ENCODE measurements around the gene ARL14. TPM values are rescaled to one million over a fixed set of nuclear protein-coding genes. Genes with fewer than 3 reads are reported as not detected.

ARL14 gene
- total and polyA plus RNA-seq, 4 donors: not detected

DNA sequence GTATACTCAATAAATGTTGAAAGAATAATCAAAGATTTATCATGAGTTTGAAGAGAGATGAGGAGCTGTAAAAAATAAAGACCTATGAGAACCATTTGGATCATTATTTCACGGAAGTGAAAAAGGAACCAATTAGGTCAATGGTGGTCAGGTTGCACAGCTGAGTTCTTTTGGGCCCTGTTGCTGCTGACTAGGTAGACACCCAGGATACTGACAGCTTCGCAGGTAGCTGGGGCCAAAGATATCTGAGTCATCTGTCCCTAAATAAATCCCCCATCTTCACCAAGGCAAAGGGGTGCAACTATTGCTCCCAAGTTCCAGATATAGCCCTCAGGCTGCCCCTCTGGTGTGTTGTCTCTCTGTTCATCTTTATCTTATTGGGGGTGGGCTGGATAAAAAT is 5.0 kb upstream of the ARL14 start:
- Histone ChIP-seq H3K36me3 (ENCODE audit: control insufficient read depth, insufficient read depth, low read length) (no peaks in the 10 kb centered on the region), H3K27ac (ENCODE audit: low read depth, low read length) (no peak overlapping the region), H3K4me3 (ENCODE audit: low read depth, low read length) (no peak overlapping the region), H3K4me1 (ENCODE audit: control insufficient read depth, insufficient read depth, low read length) (no peaks in the 10 kb centered on the region), H3K27me3 (ENCODE audit: control insufficient read depth, insufficient read depth, low read length) (no peaks in the 10 kb centered on the region), H3K9me3 (ENCODE audit: control insufficient read depth, insufficient read depth, low read length) (no peaks in the 10 kb centered on the region)
- no peak for DNase-seq (ENCODE audit: low read depth in 4 of 6, low spot score in 6 of 6)
- 74% methylated on average over 2 of the region's 2 CpGs for WGBS (ENCODE audit: insufficient coverage)

DNA sequence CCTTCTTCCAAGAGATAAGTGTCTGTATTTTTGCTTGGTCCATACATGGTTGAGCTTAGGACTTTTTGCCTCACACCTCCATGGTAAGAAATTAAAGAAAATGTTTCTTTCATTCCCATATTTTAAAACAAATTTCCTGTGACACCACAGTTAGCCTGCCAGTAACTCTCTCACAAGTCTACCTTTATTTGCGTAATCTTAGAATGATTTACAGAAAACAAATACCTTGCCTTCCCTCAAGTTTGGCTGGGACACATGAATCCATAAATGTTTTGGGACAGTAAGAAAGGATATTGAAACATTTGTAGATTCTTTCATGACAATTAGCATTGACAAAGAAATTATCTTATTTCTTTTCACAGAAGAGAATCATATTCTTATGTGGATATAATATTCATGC is 3.8 kb upstream of the ARL14 start:
- Histone ChIP-seq H3K27ac (ENCODE audit: low read depth, low read length) (no peak overlapping the region), H3K27me3 (ENCODE audit: control insufficient read depth, insufficient read depth, low read length) (no peaks in the 10 kb centered on the region), H3K36me3 (ENCODE audit: control insufficient read depth, insufficient read depth, low read length) (no peaks in the 10 kb centered on the region), H3K4me1 (ENCODE audit: control insufficient read depth, insufficient read depth, low read length) (no peaks in the 10 kb centered on the region), H3K9me3 (ENCODE audit: control insufficient read depth, insufficient read depth, low read length) (no peaks in the 10 kb centered on the region), H3K4me3 (ENCODE audit: low read depth, low read length) (no peak overlapping the region)
- DNase-seq (ENCODE audit: low read depth in 4 of 6, low spot score in 6 of 6): no peak
- no CpG with 5 or more reads among the region's 1 CpG for WGBS (ENCODE audit: insufficient coverage)

GRCh38 chr3:160675566-160676124 is 1.3 kb upstream of the ARL14 start:
- Histone ChIP-seq H3K36me3 (ENCODE audit: control insufficient read depth, insufficient read depth, low read length) (no peaks in the 10 kb centered on the region), H3K4me3 (ENCODE audit: low read depth, low read length) (no peak overlapping the region), H3K4me1 (ENCODE audit: control insufficient read depth, insufficient read depth, low read length) (no peaks in the 10 kb centered on the region), H3K27me3 (ENCODE audit: control insufficient read depth, insufficient read depth, low read length) (no peaks in the 10 kb centered on the region), H3K27ac (ENCODE audit: low read depth, low read length) (no peak overlapping the region), H3K9me3 (ENCODE audit: control insufficient read depth, insufficient read depth, low read length) (no peaks in the 10 kb centered on the region)
- DNase-seq (ENCODE audit: low read depth in 4 of 6, low spot score in 6 of 6): no peak

GRCh38 chr3:160677459-160677881 is 510 bp downstream of the ARL14 start:
- Histone ChIP-seq H3K27ac (ENCODE audit: low read depth, low read length) (no peak overlapping the region), H3K9me3 (ENCODE audit: control insufficient read depth, insufficient read depth, low read length) (no peaks in the 10 kb centered on the region), H3K36me3 (ENCODE audit: control insufficient read depth, insufficient read depth, low read length) (no peaks in the 10 kb centered on the region), H3K4me1 (ENCODE audit: control insufficient read depth, insufficient read depth, low read length) (no peaks in the 10 kb centered on the region), H3K27me3 (ENCODE audit: control insufficient read depth, insufficient read depth, low read length) (no peaks in the 10 kb centered on the region), H3K4me3 (ENCODE audit: low read depth, low read length) (no peak overlapping the region)
- 64% methylated on average over 3 of the region's 4 CpGs for WGBS (ENCODE audit: insufficient coverage)
- no peak for DNase-seq (ENCODE audit: low read depth in 4 of 6, low spot score in 6 of 6)

DNA sequence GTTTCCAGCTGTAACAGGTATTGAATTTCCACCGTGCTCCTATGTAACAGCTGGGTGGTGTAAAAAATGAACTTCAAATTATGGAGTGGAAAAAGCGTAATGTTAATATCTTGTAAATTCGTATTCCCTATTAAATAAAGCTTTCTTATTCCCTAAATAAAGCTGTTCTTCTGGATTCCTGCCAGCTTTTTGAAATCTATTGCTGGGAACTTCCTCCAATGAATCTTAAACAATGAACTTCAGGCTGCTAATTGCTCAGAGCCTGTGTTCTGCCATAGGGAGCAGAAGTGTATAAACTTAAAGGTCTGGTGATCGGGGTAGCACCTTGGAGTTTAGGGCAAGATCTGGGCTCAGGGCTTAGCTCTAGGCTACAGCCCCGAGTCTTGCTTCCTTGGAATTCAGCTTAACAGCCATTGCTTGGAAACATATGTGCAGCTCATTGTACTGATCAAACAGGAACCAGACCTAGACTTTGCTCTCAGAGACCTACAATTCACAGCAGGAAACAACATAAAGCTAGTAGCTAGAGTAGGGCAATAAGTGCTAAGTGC is 1.4 kb downstream of the ARL14 start:
- no peak overlapping the region for H3K4me3 ChIP-seq (ENCODE audit: low read depth, low read length)
- H3K4me1 ChIP-seq (ENCODE audit: control insufficient read depth, insufficient read depth, low read length): no peaks in the 10 kb centered on the region
- DNase-seq (ENCODE audit: low read depth in 4 of 6, low spot score in 6 of 6): peak in 2 of 6 donors; percentile 6 to 18
- no peaks in the 10 kb centered on the region for H3K9me3 ChIP-seq (ENCODE audit: control insufficient read depth, insufficient read depth, low read length)
- H3K27me3 ChIP-seq (ENCODE audit: control insufficient read depth, insufficient read depth, low read length): no peaks in the 10 kb centered on the region
- no peak overlapping the region for H3K27ac ChIP-seq (ENCODE audit: low read depth, low read length)
- no peaks in the 10 kb centered on the region for H3K36me3 ChIP-seq (ENCODE audit: control insufficient read depth, insufficient read depth, low read length)
- 43% methylated on average over 2 of the region's 5 CpGs for WGBS (ENCODE audit: insufficient coverage)

- no peaks in the 10 kb centered on the region for H3K4me1 ChIP-seq (ENCODE audit: control insufficient read depth, insufficient read depth, low read length)
- DNase-seq (ENCODE audit: low read depth in 4 of 6, low spot score in 6 of 6): no peak
- H3K27me3 ChIP-seq (ENCODE audit: control insufficient read depth, insufficient read depth, low read length): no peaks in the 10 kb centered on the region
- no peak overlapping the region for H3K27ac ChIP-seq (ENCODE audit: low read depth, low read length)
- H3K4me3 ChIP-seq (ENCODE audit: low read depth, low read length): no peak overlapping the region
- H3K36me3 ChIP-seq (ENCODE audit: control insufficient read depth, insufficient read depth, low read length): no peaks in the 10 kb centered on the region
- H3K9me3 ChIP-seq (ENCODE audit: control insufficient read depth, insufficient read depth, low read length): no peaks in the 10 kb centered on the region
- 94% methylated on average over 2 of the region's 2 CpGs for WGBS (ENCODE audit: insufficient coverage)
Observed at GRCh38 chr3:160684368-160684740, 7.4 kb downstream of the ARL14 start.

- no peaks in the 10 kb centered on the region for H3K27me3 ChIP-seq (ENCODE audit: control insufficient read depth, insufficient read depth, low read length)
- WGBS (ENCODE audit: insufficient coverage): no CpG with 5 or more reads among the region's 1 CpG
- DNase-seq (ENCODE audit: low read depth in 4 of 6, low spot score in 6 of 6): no peak
- H3K9me3 ChIP-seq (ENCODE audit: control insufficient read depth, insufficient read depth, low read length): no peaks in the 10 kb centered on the region
- no peaks in the 10 kb centered on the region for H3K4me1 ChIP-seq (ENCODE audit: control insufficient read depth, insufficient read depth, low read length)
- no peaks in the 10 kb centered on the region for H3K36me3 ChIP-seq (ENCODE audit: control insufficient read depth, insufficient read depth, low read length)
- H3K27ac ChIP-seq (ENCODE audit: low read depth, low read length): no peak overlapping the region
- no peak overlapping the region for H3K4me3 ChIP-seq (ENCODE audit: low read depth, low read length)
Observed at GRCh38 chr3:160685144-160685766, 8.3 kb downstream of the ARL14 start.

- peak in 1 of 6 donors; percentile 43 for DNase-seq (ENCODE audit: low read depth in 4 of 6, low spot score in 6 of 6)
- Histone ChIP-seq H3K36me3 (ENCODE audit: control insufficient read depth, insufficient read depth, low read length) (no peaks in the 10 kb centered on the region), H3K4me3 (ENCODE audit: low read depth, low read length) (no peak overlapping the region), H3K4me1 (ENCODE audit: control insufficient read depth, insufficient read depth, low read length) (no peaks in the 10 kb centered on the region), H3K27ac (ENCODE audit: low read depth, low read length) (no peak overlapping the region), H3K27me3 (ENCODE audit: control insufficient read depth, insufficient read depth, low read length) (no peaks in the 10 kb centered on the region), H3K9me3 (ENCODE audit: control insufficient read depth, insufficient read depth, low read length) (no peaks in the 10 kb centered on the region)
- WGBS (ENCODE audit: insufficient coverage): 75% methylated on average over 1 of the region's 6 CpGs
Observed at GRCh38 chr3:160686955-160687535, 10.1 kb downstream of the ARL14 start.

DNA sequence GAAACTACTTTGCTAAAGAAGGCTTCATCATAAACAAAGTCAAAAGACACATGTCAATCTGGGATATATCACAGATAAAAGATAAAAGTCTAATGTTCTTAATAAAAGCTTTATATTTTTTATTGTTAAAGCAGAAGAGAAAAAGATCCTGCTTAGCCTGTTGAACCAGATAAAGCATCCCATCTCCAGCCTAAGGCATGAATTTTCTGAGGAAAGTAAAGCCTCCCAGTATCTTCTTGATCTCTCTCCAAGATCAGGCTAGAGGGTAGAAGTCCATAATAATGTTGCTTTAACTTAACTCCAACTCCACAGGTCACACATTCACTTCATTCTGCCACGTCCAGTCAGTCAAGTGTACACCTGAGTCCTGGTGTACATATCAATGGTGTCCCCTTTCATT is 14.2 kb downstream of the ARL14 start:
- H3K4me3 ChIP-seq (ENCODE audit: low read depth, low read length): no peak overlapping the region
- no peak for DNase-seq (ENCODE audit: low read depth in 4 of 6, low spot score in 6 of 6)
- WGBS (ENCODE audit: insufficient coverage): 100% methylated on average over 1 of the region's 1 CpG
- no peak overlapping the region for H3K27ac ChIP-seq (ENCODE audit: low read depth, low read length)
- H3K27me3 ChIP-seq (ENCODE audit: control insufficient read depth, insufficient read depth, low read length): no peaks in the 10 kb centered on the region
- no peaks in the 10 kb centered on the region for H3K4me1 ChIP-seq (ENCODE audit: control insufficient read depth, insufficient read depth, low read length)
- no peaks in the 10 kb centered on the region for H3K9me3 ChIP-seq (ENCODE audit: control insufficient read depth, insufficient read depth, low read length)
- H3K36me3 ChIP-seq (ENCODE audit: control insufficient read depth, insufficient read depth, low read length): no peaks in the 10 kb centered on the region

DNA sequence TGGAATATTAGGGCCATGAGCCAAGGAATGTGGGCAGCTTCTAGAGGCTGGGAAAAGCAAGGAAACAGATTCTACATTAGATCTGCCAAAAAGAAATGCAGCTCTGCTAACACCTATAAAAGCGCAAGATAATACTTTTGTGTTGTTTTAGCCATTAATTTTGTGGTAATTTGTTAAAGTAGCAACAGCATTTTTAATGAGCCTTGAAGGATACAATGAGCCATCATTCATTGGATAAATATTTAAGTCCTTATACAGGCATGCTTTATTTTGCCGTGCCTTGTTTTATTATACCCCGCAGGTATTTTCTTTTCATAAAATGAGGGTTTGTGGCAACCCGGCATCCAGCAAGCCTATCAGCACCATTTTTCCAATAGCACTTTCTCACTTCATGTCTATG is 15.0 kb downstream of the ARL14 start:
- Histone ChIP-seq H3K4me1 (ENCODE audit: control insufficient read depth, insufficient read depth, low read length) (no peaks in the 10 kb centered on the region), H3K27ac (ENCODE audit: low read depth, low read length) (no peak overlapping the region), H3K36me3 (ENCODE audit: control insufficient read depth, insufficient read depth, low read length) (no peaks in the 10 kb centered on the region), H3K4me3 (ENCODE audit: low read depth, low read length) (no peak overlapping the region), H3K9me3 (ENCODE audit: control insufficient read depth, insufficient read depth, low read length) (no peaks in the 10 kb centered on the region), H3K27me3 (ENCODE audit: control insufficient read depth, insufficient read depth, low read length) (no peaks in the 10 kb centered on the region)
- DNase-seq (ENCODE audit: low read depth in 4 of 6, low spot score in 6 of 6): no peak
- no CpG with 5 or more reads among the region's 4 CpGs for WGBS (ENCODE audit: insufficient coverage)
